CD14-positive monocyte (primary cell): Measurements from ENCODE around the gene MEIS1. TPM values are rescaled to one million over a fixed set of nuclear protein-coding genes. Genes with fewer than 3 reads are reported as not detected.

Source experiments
- DNase-seq, 3 donors: peaks; one replicate each; pipeline ENCODE4 v3.0.0-alpha.2; 2011 to 2022
- H2AFZ ChIP-seq: 2 replicates; pipeline ENCODE4 v1.6.0; 2012; ENCODE audit warnings: mild to moderate bottlenecking, low read depth, low read length, inconsistent platforms; ENCODE audit not compliant: insufficient read depth, poor library complexity, severe bottlenecking
- H3K27ac ChIP-seq, 2 donors: 1 replicate in 1 of 2; 2 replicates in 1 of 2; pipeline ENCODE4 v1.5.1; 2012 to 2013; ENCODE audit warnings: low read length in 2 of 2, control low read depth in 1 of 2, inconsistent platforms in 1 of 2, low read depth in 1 of 2, mild to moderate bottlenecking in 1 of 2
- H3K27me3 ChIP-seq, 2 donors: one replicate each; pipeline versions ENCODE4 v1.6.0 to v1.6.1; 2011 to 2013; ENCODE audit warnings: low read length in 2 of 2; ENCODE audit not compliant: control insufficient read depth in 2 of 2, insufficient read depth in 2 of 2
- H3K36me3 ChIP-seq, 2 donors: replicated peaks in 1 of 2; 1 replicate in 1 of 2; 2 replicates in 1 of 2; pipeline versions ENCODE4 v1.5.1 to v1.6.1; 2012 to 2013; ENCODE audit warnings: low read length in 2 of 2, control low read depth in 1 of 2, inconsistent platforms in 1 of 2, mild to moderate bottlenecking in 1 of 2; ENCODE audit not compliant: insufficient read depth in 2 of 2, control insufficient read depth in 1 of 2
- H3K4me1 ChIP-seq, 2 donors: 1 replicate in 1 of 2; 2 replicates in 1 of 2; pipeline versions ENCODE4 v1.5.1 to v1.6.1; 2012 to 2013; ENCODE audit warnings: low read length in 2 of 2, control low read depth in 1 of 2, inconsistent platforms in 1 of 2, mild to moderate bottlenecking in 1 of 2, moderate library complexity in 1 of 2; ENCODE audit not compliant: insufficient read depth in 2 of 2, control insufficient read depth in 1 of 2
- H3K4me2 ChIP-seq: replicated peaks from 2 replicates; pipeline ENCODE3; 2012; ENCODE audit warnings: low read length, moderate library complexity, mild to moderate bottlenecking; ENCODE audit not compliant: poor library complexity, severe bottlenecking; ENCODE audit errors: extremely low read depth
- H3K4me3 ChIP-seq, 3 experiments: fragments of 200-600 bp in 1 of 3; sonication (generic) in 1 of 3; replicated peaks in 1 of 3; 1 replicate in 2 of 3; 2 replicates in 1 of 3; pipeline ENCODE4 v1.5.1; 2011 to 2013; ENCODE audit warnings: low read length in 3 of 3, mild to moderate bottlenecking in 3 of 3, control low read depth in 2 of 3, low read depth in 2 of 3, inconsistent platforms in 1 of 3, moderate library complexity in 1 of 3
- H3K79me2 ChIP-seq: 2 replicates; pipeline ENCODE4 v1.6.0; 2012; ENCODE audit warnings: mild to moderate bottlenecking, control low read depth, inconsistent platforms, low read length, moderate library complexity; ENCODE audit not compliant: insufficient read depth
- H3K9ac ChIP-seq: 2 replicates; pipeline ENCODE4 v1.6.0; 2017; ENCODE audit warnings: low read length, mild to moderate bottlenecking; ENCODE audit not compliant: insufficient read depth, poor library complexity, severe bottlenecking
- H3K9me3 ChIP-seq, 2 donors: replicated peaks in 1 of 2; 1 replicate in 1 of 2; 2 replicates in 1 of 2; pipeline versions ENCODE4 v1.5.1 to v1.6.1; 2012 to 2013; ENCODE audit warnings: low read length in 2 of 2, control low read depth in 1 of 2; ENCODE audit not compliant: control insufficient read depth in 1 of 2, insufficient read depth in 1 of 2
- H4K20me1 ChIP-seq: 2 replicates; pipeline ENCODE4 v1.6.0; 2012; ENCODE audit warnings: mild to moderate bottlenecking, low read length, control low read depth, moderate library complexity; ENCODE audit not compliant: insufficient read depth
- H3K27ac Mint-ChIP-seq, 7 donors: one replicate each; pipeline ENCODE4 v1.8.0; 2020; ENCODE audit warnings: mild to moderate bottlenecking in 7 of 7, mixed read lengths in 7 of 7, moderate library complexity in 6 of 7, inconsistent platforms in 2 of 7
- H3K27me3 Mint-ChIP-seq, 3 donors: one replicate each; pipeline ENCODE4 v1.8.0; 2021 to 2022; ENCODE audit warnings: low read depth in 3 of 3, mild to moderate bottlenecking in 3 of 3, mixed read lengths in 3 of 3, moderate library complexity in 3 of 3, inconsistent platforms in 1 of 3
- H3K36me3 Mint-ChIP-seq, 2 donors: one replicate each; pipeline ENCODE4 v1.8.0; 2020; ENCODE audit warnings: mixed read lengths in 2 of 2, inconsistent platforms in 1 of 2, mild to moderate bottlenecking in 1 of 2
- H3K4me1 Mint-ChIP-seq: one replicate; pipeline ENCODE4 v1.8.0; 2020; ENCODE audit warnings: mild to moderate bottlenecking, mixed read lengths
- H3K4me3 Mint-ChIP-seq, 2 donors: one replicate each; pipeline ENCODE4 v1.8.0; 2020; ENCODE audit warnings: mild to moderate bottlenecking in 2 of 2, mixed read lengths in 2 of 2, moderate library complexity in 1 of 2
- H3K9me3 Mint-ChIP-seq, 7 donors: one replicate each; pipeline ENCODE4 v1.8.0; 2020 to 2022; ENCODE audit warnings: mixed read lengths in 7 of 7, mild to moderate bottlenecking in 6 of 7, moderate library complexity in 6 of 7, inconsistent platforms in 2 of 7
- WGBS: methylation state at CpG from one replicate; pipeline ENCODE4 v1.1.5; 2013; ENCODE audit warnings: missing lambda C conversion rate; ENCODE audit not compliant: insufficient coverage; 5-methylcytosine and 5-hydroxymethylcytosine counted together
- intact Hi-C, 2 donors: fragments of 100-400 bp; cut with micrococcal nuclease; formaldehyde crosslinking; loops; one replicate each; pipeline versions ENCODE4 v1.15.0 to v1.15.1; 2023
- polyA plus RNA-seq, 3 donors: library from polyadenylated mRNA; depleted of rRNA in 1 of 3; unstranded in 2 of 3; stranded (reverse) in 1 of 3; fragments of 300-500 nt in 2 of 3; fragments of >200 nt in 1 of 3; fragmentation: Illumina TruSeq in 2 of 3; gene quantifications; 1 replicate in 2 of 3; 2 replicates in 1 of 3; pipeline ENCODE4 v1.2.3, GENCODE V29; 2012 to 2021
- TF ChIP-seq, protein P1 (sequence below): fragments of 200-600 bp; IDR thresholded peaks from one replicate; pipeline ENCODE4 v1.8.0; 2022; ENCODE audit warnings: antibody characterized with exemption, mild to moderate bottlenecking

MEIS1 gene
- polyA plus RNA-seq, 3 donors, result 0.09 to 0.40 TPM; not detected in 1

DNA sequence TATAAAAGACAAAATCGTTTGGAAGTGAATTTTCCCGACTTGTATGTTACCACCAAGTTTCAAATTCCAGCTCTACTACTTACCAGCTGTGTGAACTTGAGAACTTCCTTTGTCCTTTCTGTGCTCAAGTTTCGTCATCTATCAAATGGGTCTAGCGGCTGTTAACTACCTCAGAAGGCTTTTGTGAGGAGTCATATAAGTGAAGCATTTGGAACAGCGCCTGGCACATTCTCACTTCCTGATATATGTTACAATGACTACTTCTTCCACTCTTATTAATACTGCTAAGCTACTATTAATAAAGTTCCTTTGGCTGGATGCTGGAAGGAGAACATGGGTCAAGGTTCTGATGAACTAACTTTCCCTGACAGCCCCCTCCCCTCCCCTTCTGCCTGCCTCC, 104.5 kb downstream of the MEIS1 start:
- no CpG with 5 or more reads among the region's 5 CpGs for WGBS
- Mint-ChIP-seq H3K27ac (no peak overlapping the region), H3K36me3 (no peaks in the 10 kb centered on the region), H3K4me3 (no peak overlapping the region), H3K4me1 (no peaks in the 10 kb centered on the region), H3K27me3 (peaks cover 0 to 2% (median 0%) of the 10 kb centered on the region in 3 donors), H3K9me3 (no peaks in the 10 kb centered on the region)
- H3K36me3 ChIP-seq, result no peaks in the 10 kb centered on the region
- no peaks in the 10 kb centered on the region for H3K9me3 ChIP-seq
- no peak overlapping the region for H3K4me3 ChIP-seq
- H2AFZ ChIP-seq, result no peak overlapping the region
- H4K20me1 ChIP-seq, result no peaks in the 10 kb centered on the region
- intact Hi-C loops, result no loop called here
- H3K9ac ChIP-seq, result no peak overlapping the region
- DNase-seq, result no peak
- no peak overlapping the region for H3K4me2 ChIP-seq
- TF ChIP-seq, protein P1, sequence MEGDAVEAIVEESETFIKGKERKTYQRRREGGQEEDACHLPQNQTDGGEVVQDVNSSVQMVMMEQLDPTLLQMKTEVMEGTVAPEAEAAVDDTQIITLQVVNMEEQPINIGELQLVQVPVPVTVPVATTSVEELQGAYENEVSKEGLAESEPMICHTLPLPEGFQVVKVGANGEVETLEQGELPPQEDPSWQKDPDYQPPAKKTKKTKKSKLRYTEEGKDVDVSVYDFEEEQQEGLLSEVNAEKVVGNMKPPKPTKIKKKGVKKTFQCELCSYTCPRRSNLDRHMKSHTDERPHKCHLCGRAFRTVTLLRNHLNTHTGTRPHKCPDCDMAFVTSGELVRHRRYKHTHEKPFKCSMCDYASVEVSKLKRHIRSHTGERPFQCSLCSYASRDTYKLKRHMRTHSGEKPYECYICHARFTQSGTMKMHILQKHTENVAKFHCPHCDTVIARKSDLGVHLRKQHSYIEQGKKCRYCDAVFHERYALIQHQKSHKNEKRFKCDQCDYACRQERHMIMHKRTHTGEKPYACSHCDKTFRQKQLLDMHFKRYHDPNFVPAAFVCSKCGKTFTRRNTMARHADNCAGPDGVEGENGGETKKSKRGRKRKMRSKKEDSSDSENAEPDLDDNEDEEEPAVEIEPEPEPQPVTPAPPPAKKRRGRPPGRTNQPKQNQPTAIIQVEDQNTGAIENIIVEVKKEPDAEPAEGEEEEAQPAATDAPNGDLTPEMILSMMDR, result no peak
- no peak overlapping the region for H3K27ac ChIP-seq
- H3K79me2 ChIP-seq, result no peaks in the 10 kb centered on the region
- H3K4me1 ChIP-seq, result no peaks in the 10 kb centered on the region
- H3K27me3 ChIP-seq, result no peaks in the 10 kb centered on the region

GRCh38 chr2:66541646-66542045, 106.7 kb downstream of the MEIS1 start:
- TF ChIP-seq, protein P1, result no peak
- Mint-ChIP-seq H3K27ac (no peak overlapping the region), H3K9me3 (no peaks in the 10 kb centered on the region), H3K4me1 (no peaks in the 10 kb centered on the region), H3K27me3 (peaks cover 0 to 2% (median 0%) of the 10 kb centered on the region in 3 donors), H3K36me3 (no peaks in the 10 kb centered on the region), H3K4me3 (no peak overlapping the region)
- no peak overlapping the region for H3K9ac ChIP-seq
- H3K27me3 ChIP-seq, result no peaks in the 10 kb centered on the region
- H3K4me3 ChIP-seq, result no peak overlapping the region
- no peaks in the 10 kb centered on the region for H4K20me1 ChIP-seq
- H3K9me3 ChIP-seq, result no peaks in the 10 kb centered on the region
- WGBS, result no CpG with 5 or more reads among the region's 4 CpGs
- H3K79me2 ChIP-seq, result no peaks in the 10 kb centered on the region
- no peaks in the 10 kb centered on the region for H3K4me1 ChIP-seq
- no peak overlapping the region for H2AFZ ChIP-seq
- no peak for DNase-seq
- no peak overlapping the region for H3K27ac ChIP-seq
- H3K36me3 ChIP-seq, result no peaks in the 10 kb centered on the region
- intact Hi-C loops, result no loop called here
- H3K4me2 ChIP-seq, result no peak overlapping the region
